PC-9 (cell line): ENCODE measurements around the gene IFNA10. TPM values are rescaled to one million over a fixed set of nuclear protein-coding genes. Genes with fewer than 3 reads are reported as not detected.

ENCODE experiments used
- BruUV-seq: library from RNA; stranded (reverse); fragments of 400-500 nt; replicated peaks from 2 replicates; lab custom pipeline; 2021; lab: Mats Ljungman, UMichigan
- CTCF ChIA-PET: fragments of 300-600 bp; sonication (Branson Sonifier 250); formaldehyde crosslinking; loops from one replicate; lab custom pipeline; 2022; ENCODE audit warnings: antibody characterized with exemption; lab: Charles Lee
- POLR2A ChIA-PET: fragments of 300-600 bp; sonication (Branson Sonifier 250); formaldehyde crosslinking; loops from one replicate; lab custom pipeline; 2022; ENCODE audit warnings: antibody characterized with exemption; ENCODE audit not compliant: unreplicated experiment; lab: Charles Lee
- DNase-seq, 2 experiments: peaks; one replicate each; pipeline versions ENCODE4 v3.0.0 to v3.0.0-alpha.2; 2015 to 2022; ENCODE audit warnings: mixed read lengths in 1 of 2
- H2AFZ ChIP-seq: fragments of 200-600 bp; sonication (generic); 2 replicates; pipeline ENCODE4 v1.8.1; 2017; ENCODE audit warnings: antibody characterized with exemption
- H3F3A ChIP-seq: fragments of 200-600 bp; sonication (generic); 2 replicates; pipeline ENCODE4 v1.8.1; 2017; ENCODE audit warnings: antibody characterized with exemption, mild to moderate bottlenecking, low read depth; ENCODE audit not compliant: insufficient read depth
- H3K27ac ChIP-seq: fragments of 200-600 bp; sonication (generic); 2 replicates; pipeline ENCODE4 v1.6.1; 2016; ENCODE audit warnings: mixed run types
- H3K27me3 ChIP-seq: fragments of 200-600 bp; sonication (generic); 2 replicates; pipeline ENCODE4 v1.6.1; 2016; ENCODE audit warnings: low read depth, mixed run types; ENCODE audit not compliant: insufficient read depth
- H3K36me3 ChIP-seq: fragments of 200-600 bp; sonication (generic); 2 replicates; pipeline ENCODE4 v1.6.1; 2016; ENCODE audit warnings: low read depth, mixed run types
- H3K4me1 ChIP-seq: fragments of 200-600 bp; sonication (generic); replicated peaks from 2 replicates; pipeline ENCODE4 v1.6.1; 2016; ENCODE audit warnings: mixed run types; ENCODE audit not compliant: insufficient read depth
- H3K4me2 ChIP-seq: fragments of 200-600 bp; sonication (generic); 2 replicates; pipeline ENCODE4 v1.6.1; 2017; ENCODE audit warnings: mixed run types
- H3K4me3 ChIP-seq: fragments of 200-600 bp; sonication (generic); 2 replicates; pipeline ENCODE4 v1.6.1; 2016; ENCODE audit warnings: mixed run types
- H3K79me2 ChIP-seq: fragments of 200-600 bp; sonication (generic); 2 replicates; pipeline ENCODE4 v1.6.1; 2017; ENCODE audit warnings: low read depth, mixed run types
- H3K9me2 ChIP-seq: fragments of 200-600 bp; sonication (generic); 2 replicates; pipeline ENCODE4 v1.8.1; 2017; ENCODE audit warnings: mild to moderate bottlenecking; ENCODE audit not compliant: insufficient read depth
- H3K9me3 ChIP-seq: fragments of 200-600 bp; sonication (generic); 2 replicates; pipeline ENCODE4 v1.8.1; 2016; ENCODE audit warnings: low read depth; ENCODE audit not compliant: insufficient read depth
- H4K20me1 ChIP-seq: fragments of 200-600 bp; sonication (generic); 2 replicates; pipeline ENCODE4 v1.8.1; 2017; ENCODE audit not compliant: insufficient read depth
- EZH2 ChIP-seq: fragments of 200-600 bp; sonication (generic); IDR thresholded peaks from 2 replicates; pipeline ENCODE4 v1.8.0; 2017; ENCODE audit warnings: antibody characterized with exemption, low read depth
- intact Hi-C: fragments of 100-400 bp; cut with micrococcal nuclease; formaldehyde crosslinking; loops from one replicate; pipeline ENCODE4 v1.10.0; 2022; ENCODE audit not compliant: unreplicated experiment
- total RNA-seq: library from RNA; stranded (reverse); gene quantifications from 2 replicates; pipeline ENCODE4 v1.2.3, GENCODE V29; 2021
- TF ChIP-seq, protein P1 (sequence below): fragments of 200-600 bp; sonication (generic); conservative IDR thresholded peaks from 2 replicates; pipeline ENCODE4 v1.6.1; 2017; ENCODE audit warnings: mixed run types, antibody characterized with exemption, mild to moderate bottlenecking, moderate library complexity

IFNA10 gene
- total RNA-seq, 1 experiment from 2014 or later = not detected

GRCh38 chr9:21251638-21252037 lies 44.7 kb upstream of the IFNA10 start:
- no peaks in the 10 kb centered on the region for H3F3A ChIP-seq
- TF ChIP-seq, protein P1, sequence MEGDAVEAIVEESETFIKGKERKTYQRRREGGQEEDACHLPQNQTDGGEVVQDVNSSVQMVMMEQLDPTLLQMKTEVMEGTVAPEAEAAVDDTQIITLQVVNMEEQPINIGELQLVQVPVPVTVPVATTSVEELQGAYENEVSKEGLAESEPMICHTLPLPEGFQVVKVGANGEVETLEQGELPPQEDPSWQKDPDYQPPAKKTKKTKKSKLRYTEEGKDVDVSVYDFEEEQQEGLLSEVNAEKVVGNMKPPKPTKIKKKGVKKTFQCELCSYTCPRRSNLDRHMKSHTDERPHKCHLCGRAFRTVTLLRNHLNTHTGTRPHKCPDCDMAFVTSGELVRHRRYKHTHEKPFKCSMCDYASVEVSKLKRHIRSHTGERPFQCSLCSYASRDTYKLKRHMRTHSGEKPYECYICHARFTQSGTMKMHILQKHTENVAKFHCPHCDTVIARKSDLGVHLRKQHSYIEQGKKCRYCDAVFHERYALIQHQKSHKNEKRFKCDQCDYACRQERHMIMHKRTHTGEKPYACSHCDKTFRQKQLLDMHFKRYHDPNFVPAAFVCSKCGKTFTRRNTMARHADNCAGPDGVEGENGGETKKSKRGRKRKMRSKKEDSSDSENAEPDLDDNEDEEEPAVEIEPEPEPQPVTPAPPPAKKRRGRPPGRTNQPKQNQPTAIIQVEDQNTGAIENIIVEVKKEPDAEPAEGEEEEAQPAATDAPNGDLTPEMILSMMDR = no peak
- no peak for TF ChIP-seq EZH2
- H3K36me3 ChIP-seq = no peaks in the 10 kb centered on the region
- no peaks in the 10 kb centered on the region for H4K20me1 ChIP-seq
- H3K4me3 ChIP-seq = no peak overlapping the region
- CTCF ChIA-PET = no interaction called here
- intact Hi-C loops = loop anchor here (5.0 kb wide), 4 partner anchors 66 to 561 kb away; partner anchors contain the start of gene IFNA8
- no peaks in the 10 kb centered on the region for H3K4me1 ChIP-seq
- no peak overlapping the region for H3K4me2 ChIP-seq
- H3K27me3 ChIP-seq = no peaks in the 10 kb centered on the region
- H3K27ac ChIP-seq = no peak overlapping the region
- no TSS peak for BruUV-seq
- POLR2A ChIA-PET = interaction anchor here (0.7 kb wide), 1 partner anchor 257 kb away, joined by 9 read pairs; no protein-coding TSS in a partner anchor
- no peaks in the 10 kb centered on the region for H3K9me2 ChIP-seq
- H2AFZ ChIP-seq = no peak overlapping the region
- no peaks in the 10 kb centered on the region for H3K9me3 ChIP-seq
- H3K79me2 ChIP-seq = no peaks in the 10 kb centered on the region
- DNase-seq = no peak

GRCh38 chr9:21251190-21251589 lies 44.2 kb upstream of the IFNA10 start:
- ChIA-PET POLR2A (interaction anchor here (0.7 kb wide), 1 partner anchor 258 kb away, joined by 9 read pairs; no protein-coding TSS in a partner anchor), CTCF (no interaction called here)
- Histone ChIP-seq H3K4me2 (no peak overlapping the region), H3K9me2 (no peaks in the 10 kb centered on the region), H3K79me2 (no peaks in the 10 kb centered on the region), H3K9me3 (no peaks in the 10 kb centered on the region), H4K20me1 (no peaks in the 10 kb centered on the region), H3K4me1 (no peaks in the 10 kb centered on the region), H3K36me3 (no peaks in the 10 kb centered on the region), H3K4me3 (no peak overlapping the region), H3F3A (no peaks in the 10 kb centered on the region), H2AFZ (no peak overlapping the region), H3K27me3 (no peaks in the 10 kb centered on the region), H3K27ac (no peak overlapping the region)
- TF ChIP-seq, protein P1 = no peak
- TF ChIP-seq EZH2 = no peak
- BruUV-seq = no TSS peak
- DNase-seq = no peak
- intact Hi-C loops = loop anchor here (5.0 kb wide), 4 partner anchors 66 to 561 kb away; partner anchors contain the start of gene IFNA8

DNA sequence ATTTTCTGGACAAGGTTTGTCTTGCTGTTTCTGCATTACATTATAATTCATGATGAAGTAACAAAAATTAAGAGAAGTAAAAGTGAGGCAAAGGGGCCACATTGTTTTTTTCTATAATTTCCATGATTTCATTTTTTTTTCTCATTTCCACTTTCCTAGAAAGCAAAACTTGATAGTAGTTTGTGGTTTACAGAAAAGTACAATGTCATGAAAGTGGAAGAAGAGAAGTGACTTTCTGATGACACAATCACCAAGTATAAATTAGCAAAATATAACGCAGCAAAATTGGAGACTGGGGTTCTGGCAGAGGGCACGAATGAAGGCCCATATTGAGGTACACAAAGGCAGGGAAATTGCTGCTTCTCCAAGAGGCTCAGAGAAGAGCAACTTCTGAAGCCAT lies 37.9 kb upstream of the IFNA10 start:
- Histone ChIP-seq H3K27me3 (no peaks in the 10 kb centered on the region), H2AFZ (no peak overlapping the region), H3K9me3 (no peaks in the 10 kb centered on the region), H3K4me3 (no peak overlapping the region), H3K36me3 (no peaks in the 10 kb centered on the region), H3F3A (no peaks in the 10 kb centered on the region), H3K79me2 (no peaks in the 10 kb centered on the region), H3K4me2 (no peak overlapping the region), H3K9me2 (no peaks in the 10 kb centered on the region), H3K4me1 (no peaks in the 10 kb centered on the region), H4K20me1 (no peaks in the 10 kb centered on the region), H3K27ac (no peak overlapping the region)
- CTCF ChIA-PET = no interaction called here
- no peak for DNase-seq
- TF ChIP-seq, protein P1 = no peak
- no peak for TF ChIP-seq EZH2
- POLR2A ChIA-PET = no interaction called here
- BruUV-seq = no TSS peak
- intact Hi-C loops = no loop called here
